ENCODE data around the gene PRSS56. TPM values are rescaled to one million over a fixed set of nuclear protein-coding genes. Genes with fewer than 3 reads are reported as not detected.

The PRSS56 gene
- not detected for polyA plus RNA-seq (2013, experiment 1 of 2; ENCODE audit: insufficient read length)
- polyA plus RNA-seq (2013, experiment 2 of 2; ENCODE audit: insufficient read length), result not detected

DNA sequence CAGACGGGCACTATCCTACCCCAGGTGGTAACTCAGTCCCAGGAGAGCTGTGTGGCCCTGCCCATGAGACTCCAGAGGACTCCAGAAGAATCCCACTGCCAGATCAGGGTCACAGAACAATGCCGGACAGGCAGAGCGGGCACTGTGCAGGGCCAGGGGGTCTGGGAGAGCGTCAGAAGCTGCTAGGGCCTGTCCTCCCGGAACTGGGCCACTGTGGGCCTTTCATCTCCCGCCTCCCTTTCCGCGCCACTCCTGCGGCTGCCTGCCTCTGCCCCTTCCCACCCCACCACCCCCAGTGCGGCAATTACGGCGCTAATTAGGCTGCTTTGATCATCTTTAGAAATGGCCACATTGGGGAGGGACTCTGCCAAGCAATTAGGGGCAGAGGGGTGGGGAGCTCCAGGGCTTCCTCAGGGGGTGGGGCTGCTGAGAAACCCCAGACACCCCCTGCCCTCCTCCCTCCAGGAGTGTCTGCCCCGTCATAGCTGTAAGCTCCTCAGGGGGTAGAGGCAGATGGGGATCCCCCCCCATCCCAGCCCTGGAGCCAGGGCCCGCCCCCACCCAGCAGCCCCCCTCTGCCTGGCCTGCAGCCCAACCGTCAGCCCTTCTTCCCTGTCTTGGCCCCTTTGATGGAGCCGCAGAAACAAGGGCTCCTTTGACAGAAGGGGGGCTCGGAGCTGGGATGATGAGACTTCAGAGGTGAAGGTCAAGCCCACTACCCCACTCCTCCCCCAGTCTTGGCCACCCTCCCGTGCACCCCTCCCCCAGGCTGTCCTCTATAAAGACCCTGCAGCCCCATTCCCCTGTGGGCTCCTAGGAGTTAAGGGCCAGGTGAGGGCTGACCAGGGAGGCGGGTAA, at the start of gene PRSS56:
Gene PRSS56, plus strand, starts transcription at position 808 of the 858 bp plus-strand sequence. CDS start 211 bp downstream, outside the sequence.
- DNase-seq, result no peak

GRCh38 chr2:232473467-232473890, 46.7 kb upstream of the PRSS56 start:
- DNase-seq, result no peak

DNA sequence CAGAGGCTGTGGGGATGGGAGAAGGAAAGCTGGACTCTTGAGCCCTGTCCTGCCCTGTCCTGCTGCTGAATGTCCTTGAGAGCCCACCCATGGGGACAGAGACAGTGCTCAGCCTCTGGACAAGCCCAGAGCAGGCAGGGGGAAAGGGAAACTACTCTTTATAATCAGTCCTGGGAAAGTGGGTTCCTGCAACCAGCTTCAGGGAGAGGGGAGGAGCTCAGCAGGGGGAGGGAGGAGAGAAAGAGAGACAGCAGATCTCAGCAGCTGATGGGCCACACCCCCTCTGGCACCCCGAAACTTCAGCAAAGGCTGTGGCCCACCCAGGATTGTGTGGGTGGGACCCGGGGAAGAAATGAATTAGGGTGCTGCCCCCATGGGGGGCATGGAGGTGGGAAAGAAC, 44.1 kb upstream of the PRSS56 start:
- DNase-seq, result no peak

- no peak for DNase-seq
Measured at GRCh38 chr2:232476791-232477190, 43.4 kb upstream of the PRSS56 start.

DNA sequence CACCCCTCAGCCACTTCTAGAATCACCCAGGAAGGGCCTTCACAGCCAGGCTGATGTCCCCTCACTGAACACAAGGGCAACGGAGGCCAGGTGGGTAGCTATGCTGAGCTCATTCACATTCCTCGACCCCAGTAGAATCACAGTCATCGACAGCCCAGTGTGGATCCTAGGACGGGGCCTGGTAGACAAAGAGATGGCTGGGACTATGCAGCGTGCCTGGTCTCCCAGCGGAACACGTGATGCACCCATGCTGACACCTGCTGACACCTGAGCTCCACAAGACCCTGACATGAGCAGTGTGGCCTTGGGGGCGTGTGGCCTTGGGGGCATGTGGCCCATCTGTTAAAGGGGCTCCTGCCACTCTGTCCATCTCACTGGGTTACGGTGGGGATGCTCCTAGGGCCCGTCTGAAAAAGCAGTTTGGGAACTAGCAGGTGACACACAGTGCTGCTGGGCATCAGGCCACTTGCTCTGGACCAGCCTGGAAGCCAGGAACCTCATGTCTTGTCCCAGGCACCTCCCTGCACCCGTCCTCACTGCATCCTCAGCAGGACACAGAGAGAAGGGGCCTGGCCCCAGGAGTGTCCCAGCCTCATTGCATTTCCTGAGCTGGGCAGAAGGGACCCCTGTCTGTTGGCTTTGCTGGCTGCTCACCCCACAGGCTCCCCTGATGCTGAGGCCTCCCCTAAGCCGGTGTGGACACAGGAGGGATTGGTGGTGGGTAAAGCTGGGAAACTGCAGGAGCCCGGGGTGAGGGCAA, 42.3 kb upstream of the PRSS56 start:
- DNase-seq, result no peak

DNA sequence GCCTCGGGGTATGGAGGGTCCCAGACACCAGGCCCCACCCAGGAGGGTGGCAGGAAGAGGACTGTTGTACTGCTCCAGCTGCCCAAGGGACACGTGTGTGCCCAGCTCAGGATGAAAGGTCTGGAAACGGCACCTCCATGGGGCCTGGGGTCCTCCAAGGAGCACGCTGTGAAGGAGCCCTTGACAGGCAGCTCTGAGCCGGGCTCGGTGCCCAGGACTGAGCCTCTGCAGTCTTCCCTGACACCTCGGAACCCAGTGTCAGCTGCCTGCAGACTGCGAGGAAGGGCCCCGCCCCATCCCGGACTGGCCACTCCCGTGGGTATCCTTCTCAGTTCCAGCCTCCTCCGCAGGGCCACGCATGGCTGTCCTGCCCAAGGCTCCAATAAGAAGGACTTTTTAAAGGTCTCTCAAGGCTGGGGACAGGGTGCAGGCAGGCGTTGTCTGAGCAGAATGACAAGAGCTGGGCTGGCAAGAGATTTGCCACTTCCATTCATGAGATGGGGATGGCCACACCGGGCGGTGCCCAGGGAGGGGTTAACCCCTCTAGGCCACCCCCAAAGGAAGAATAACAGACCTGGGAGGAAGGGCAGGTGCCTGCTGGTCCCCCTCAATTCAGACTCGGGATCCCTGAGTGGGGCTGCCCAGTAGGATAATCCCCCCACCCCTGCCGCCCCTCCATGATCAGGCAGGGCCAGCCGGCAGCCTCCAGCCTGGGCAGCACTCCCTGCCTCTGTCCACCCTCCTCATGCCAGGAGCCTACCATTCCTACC, 41.4 kb upstream of the PRSS56 start:
- DNase-seq, result no peak

- no peak for DNase-seq
Measured at GRCh38 chr2:232479341-232480200, 40.6 kb upstream of the PRSS56 start.

DNA sequence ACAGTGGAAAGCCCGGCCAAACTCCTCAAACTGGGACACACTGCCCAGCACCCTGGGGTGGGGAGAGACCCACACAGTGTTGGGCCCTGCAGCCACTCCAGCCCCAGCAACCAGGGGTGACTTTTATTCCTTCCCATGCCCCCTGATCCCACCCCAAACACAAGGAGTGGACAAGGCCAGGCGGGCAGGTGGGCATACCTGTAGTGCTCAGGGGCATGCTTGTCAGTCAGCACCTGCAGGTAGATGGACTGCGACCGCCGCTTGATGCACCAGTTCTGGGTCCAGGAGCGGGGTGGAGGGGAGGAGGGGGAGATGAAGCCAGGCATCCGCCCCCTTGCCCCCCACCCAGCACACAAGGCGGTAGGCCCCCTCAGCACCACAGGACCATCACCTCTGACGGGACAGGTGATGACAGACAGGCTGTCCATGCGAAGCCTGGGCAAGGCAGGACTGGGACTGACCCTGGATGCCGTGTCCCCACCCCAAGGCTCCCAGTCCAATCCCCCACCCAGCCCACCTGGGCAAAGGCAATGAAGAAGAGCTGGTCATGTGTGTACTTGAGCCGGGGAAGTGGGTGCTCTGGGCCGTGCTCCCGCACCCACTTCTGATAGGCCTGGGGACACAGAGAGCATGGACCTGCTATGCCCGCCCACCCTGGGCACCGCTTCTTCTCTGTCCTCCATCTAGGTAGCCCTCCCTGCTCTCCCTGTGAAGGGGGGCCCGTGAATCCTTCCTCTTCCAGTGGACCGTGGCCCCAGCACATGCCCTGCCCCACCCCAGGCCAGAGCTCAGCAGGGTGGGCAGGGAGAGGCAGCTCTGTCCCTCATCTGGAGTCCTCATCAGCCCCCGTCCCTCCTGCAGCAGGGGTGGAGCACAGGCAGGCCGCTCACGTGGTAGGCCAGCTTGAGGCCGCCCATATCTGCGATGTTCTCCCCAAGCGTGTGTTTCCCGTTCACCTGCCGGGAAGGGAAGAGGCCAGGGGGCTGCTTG, 39.7 kb upstream of the PRSS56 start:
- DNase-seq, result no peak

DNA sequence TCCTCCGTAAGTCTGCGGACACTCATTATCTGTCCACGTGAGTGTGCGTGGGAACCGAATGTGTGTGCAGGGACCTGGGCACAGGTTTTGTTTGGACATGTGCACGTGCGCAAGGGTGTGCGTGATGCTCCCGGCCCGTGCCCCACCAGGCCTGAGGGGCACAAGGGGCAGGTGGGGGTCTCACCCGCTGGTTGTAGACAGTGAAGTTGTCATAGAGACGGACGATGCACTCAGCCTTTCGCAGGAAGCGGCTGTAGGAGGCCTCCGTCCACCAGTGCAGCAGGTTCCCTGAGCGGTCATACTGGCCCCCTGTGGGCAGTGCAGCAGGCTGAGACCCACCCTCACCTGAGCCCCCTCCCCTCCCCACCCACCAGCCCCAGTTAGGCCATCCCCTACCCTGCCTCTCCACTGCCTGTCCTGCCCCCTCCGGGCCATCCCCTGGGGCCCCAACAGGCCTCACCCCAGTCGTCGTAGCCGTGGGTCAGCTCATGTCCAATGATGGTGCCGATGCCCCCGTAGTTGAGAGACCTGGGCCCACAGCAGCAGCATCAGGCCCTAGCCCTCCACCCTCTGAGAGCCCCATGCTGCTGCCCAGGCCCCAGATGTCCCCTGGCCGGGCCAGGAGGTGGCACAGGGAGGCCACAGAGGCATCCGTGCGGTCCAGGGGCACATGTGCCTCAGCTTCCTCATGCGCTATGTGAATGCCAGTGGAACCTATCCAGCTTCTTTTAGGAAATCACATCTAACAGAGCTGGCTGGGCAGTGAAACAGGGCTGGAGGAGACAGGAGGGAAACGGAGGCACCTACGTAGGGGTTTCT, 38.7 kb upstream of the PRSS56 start:
- DNase-seq, result no peak

DNA sequence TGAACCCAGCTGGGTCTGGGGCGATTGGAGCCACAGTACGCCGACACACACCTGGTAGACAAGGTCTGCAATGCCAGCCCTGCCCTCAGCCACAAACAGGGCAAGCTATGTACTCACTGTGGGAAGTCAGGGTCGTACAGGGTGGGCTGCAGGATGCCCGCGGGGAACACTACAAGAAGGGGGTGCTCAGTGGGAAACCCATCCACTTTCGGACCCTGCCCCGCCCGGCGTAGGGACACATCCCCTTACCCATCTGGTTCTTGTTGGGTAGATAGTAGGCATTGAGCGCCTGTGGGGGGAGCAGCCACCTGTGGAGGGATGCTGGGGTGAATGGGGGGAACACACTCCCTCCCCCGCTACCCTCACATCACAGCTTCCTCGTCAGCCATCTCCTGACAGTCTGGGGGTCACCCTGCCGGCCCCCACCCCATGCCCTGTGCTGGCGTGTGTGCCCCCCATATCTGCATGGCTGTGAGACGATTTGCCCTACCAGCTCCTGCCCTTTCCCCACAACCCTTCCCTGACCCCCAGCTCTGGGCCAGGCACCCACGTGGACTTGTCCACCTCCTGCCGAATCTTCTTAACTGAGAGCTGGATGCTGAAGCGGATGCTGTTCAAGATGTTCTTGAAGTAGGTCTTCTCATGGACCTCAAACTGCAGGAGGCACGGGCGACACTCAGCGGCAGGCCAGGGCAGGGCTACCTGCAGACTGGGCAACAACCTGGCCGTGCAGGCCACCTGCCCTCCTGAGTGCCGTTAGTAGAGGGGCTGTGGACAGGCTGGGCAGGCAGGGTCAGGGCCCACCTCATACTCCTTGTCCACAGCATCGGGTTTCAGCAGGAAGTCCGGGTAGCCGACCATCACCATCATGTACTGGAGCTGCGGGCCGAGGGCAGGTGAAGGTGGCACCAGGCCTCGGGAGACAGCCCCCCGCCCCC, 37.6 kb upstream of the PRSS56 start:
- no peak for DNase-seq

DNA sequence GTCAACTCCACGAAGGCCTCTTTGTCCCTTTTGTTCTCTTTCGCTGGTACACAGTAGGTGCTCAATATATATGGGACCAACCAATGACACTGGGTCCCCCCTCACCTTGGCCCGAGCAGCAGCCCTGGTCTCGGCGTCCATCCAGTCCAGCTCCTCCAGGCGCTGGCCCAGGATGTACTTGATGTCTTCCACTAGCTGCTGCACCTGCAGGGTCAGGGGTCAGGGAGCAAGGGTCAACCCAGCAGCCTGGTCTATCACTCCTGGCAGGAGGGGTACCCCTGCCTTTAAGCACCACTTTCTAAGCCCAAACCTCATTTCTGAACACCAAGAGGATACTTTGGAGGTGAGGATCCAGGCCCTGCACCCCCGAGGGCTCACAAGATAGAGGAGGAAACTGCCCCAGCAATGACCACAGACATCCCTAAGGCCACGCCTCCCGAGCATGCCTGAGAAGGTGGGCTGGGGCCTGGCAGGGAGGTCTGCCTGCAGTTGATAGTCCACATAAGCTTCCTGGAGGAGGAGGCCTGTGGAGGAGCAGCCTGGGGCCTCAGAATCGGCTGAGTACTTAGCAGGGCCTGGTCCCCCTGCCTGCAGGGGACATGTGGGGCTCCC, 36.8 kb upstream of the PRSS56 start:
- no peak for DNase-seq

DNA sequence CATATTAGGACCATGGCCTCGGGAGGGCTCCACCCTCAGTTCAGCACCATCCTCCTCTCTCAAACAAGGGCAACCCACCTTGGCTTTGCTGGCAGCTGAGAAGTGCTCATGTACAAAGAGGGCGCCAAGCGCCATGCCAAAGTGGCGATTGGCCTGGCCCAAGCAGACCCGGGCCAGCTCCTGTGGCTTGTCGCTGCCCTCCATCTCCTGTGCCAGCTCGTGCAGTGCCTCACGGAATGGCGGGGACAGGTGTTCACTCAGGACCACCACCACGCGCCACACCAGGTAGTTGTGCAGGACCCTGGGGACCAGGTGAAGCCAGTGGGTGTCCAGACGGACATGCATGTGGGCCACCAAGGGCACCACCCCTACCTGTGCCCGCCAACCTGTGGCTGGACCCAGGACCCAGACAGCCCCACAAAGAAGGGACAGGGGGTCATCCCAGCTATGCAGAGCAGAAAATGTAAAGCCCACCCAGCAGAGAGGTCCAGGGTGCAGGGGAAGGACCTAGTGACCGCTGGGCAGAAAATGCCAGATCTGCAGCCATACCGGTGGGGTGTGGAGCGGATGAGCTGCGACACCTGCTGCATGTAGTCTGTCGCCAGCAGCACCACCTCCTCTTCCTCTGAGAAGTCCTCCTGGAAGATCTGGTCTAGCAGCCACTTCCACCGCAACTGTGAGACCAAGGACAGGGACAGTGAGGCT, 36.1 kb upstream of the PRSS56 start:
- DNase-seq, result no peak

GRCh38 chr2:232484628-232485347, 35.4 kb upstream of the PRSS56 start:
- DNase-seq, result no peak

GRCh38 chr2:232485348-232485756, 34.8 kb upstream of the PRSS56 start:
- DNase-seq, result no peak

GRCh38 chr2:232485757-232486557, 34.2 kb upstream of the PRSS56 start:
- no peak for DNase-seq
